OCI-LY1 (cell line): ENCODE data around the gene POLE2.

ENCODE experiments used
- H2AFZ ChIP-seq: fragments of 200-600 bp; sonication (generic), shearing (Covaris generic); 2 replicates; pipeline ENCODE4 v1.6.0; 2014; ENCODE audit warnings: antibody characterized with exemption, mild to moderate bottlenecking, low read length
- H3F3A ChIP-seq: fragments of 200-600 bp; sonication (generic), shearing (Covaris generic); 2 replicates; pipeline ENCODE4 v1.6.0; 2014; ENCODE audit warnings: mild to moderate bottlenecking, antibody characterized with exemption, low read length, moderate library complexity; ENCODE audit not compliant: insufficient read depth
- H3K27ac ChIP-seq: fragments of 200-600 bp; sonication (generic); 2 replicates; pipeline ENCODE4 v1.5.1; 2014; ENCODE audit warnings: low read length, mixed run types, mild to moderate bottlenecking, low read depth; ENCODE audit not compliant: poor library complexity, severe bottlenecking
- H3K27me3 ChIP-seq: fragments of 200-600 bp; sonication (generic); 2 replicates; pipeline ENCODE4 v1.6.0; 2014; ENCODE audit warnings: antibody characterized with exemption, mild to moderate bottlenecking, low read length, moderate library complexity; ENCODE audit not compliant: insufficient read depth
- H3K36me3 ChIP-seq: fragments of 200-600 bp; sonication (generic); 2 replicates; pipeline ENCODE4 v1.6.1; 2014; ENCODE audit warnings: mild to moderate bottlenecking, antibody characterized with exemption, low read length, moderate library complexity, mixed read lengths; ENCODE audit not compliant: insufficient read depth
- H3K4me1 ChIP-seq: fragments of 200-600 bp; sonication (generic); 2 replicates; pipeline ENCODE4 v1.5.1; 2014; ENCODE audit warnings: mild to moderate bottlenecking, low read length, moderate library complexity; ENCODE audit not compliant: insufficient read depth, severe bottlenecking
- H3K4me2 ChIP-seq: fragments of 200-600 bp; sonication (generic), shearing (Covaris generic); 2 replicates; pipeline ENCODE4 v1.6.1; 2014; ENCODE audit warnings: low read length
- H3K4me3 ChIP-seq: fragments of 200-600 bp; sonication (generic); 2 replicates; pipeline ENCODE4 v1.5.1; 2014; ENCODE audit warnings: low read length, low read depth, mild to moderate bottlenecking, mixed read lengths; ENCODE audit not compliant: poor library complexity, severe bottlenecking
- H3K79me2 ChIP-seq: fragments of 200-600 bp; shearing (Covaris generic); 2 replicates; pipeline ENCODE4 v1.6.1; 2016; ENCODE audit warnings: mixed run types, low read length, mixed read lengths; ENCODE audit not compliant: insufficient read depth
- H3K9ac ChIP-seq: fragments of 200-600 bp; sonication (generic), shearing (Covaris generic); 2 replicates; pipeline ENCODE4 v1.6.1; 2014; ENCODE audit warnings: mild to moderate bottlenecking, low read length, mixed read lengths
- H3K9me2 ChIP-seq: fragments of 200-600 bp; sonication (generic), shearing (Covaris generic); 2 replicates; pipeline ENCODE4 v1.6.1; 2014; ENCODE audit warnings: low read depth, mild to moderate bottlenecking, low read length, mixed read lengths
- H3K9me3 ChIP-seq: fragments of 200-600 bp; shearing (Covaris generic); 2 replicates; pipeline ENCODE4 v1.6.1; 2014; ENCODE audit warnings: low read length, mixed read lengths
- H4K20me1 ChIP-seq: fragments of 200-600 bp; sonication (generic), shearing (Covaris generic); 2 replicates; pipeline ENCODE4 v1.6.0; 2016; ENCODE audit warnings: mild to moderate bottlenecking, low read length; ENCODE audit not compliant: insufficient read depth
- EZH2 ChIP-seq: fragments of 200-600 bp; sonication (generic), shearing (Covaris generic); IDR thresholded peaks from 2 replicates; pipeline ENCODE4 v1.8.0; 2017; ENCODE audit warnings: borderline replicate concordance, mixed run types, mild to moderate bottlenecking, antibody characterized with exemption, low read length, moderate library complexity, mixed read lengths
- TF ChIP-seq, protein P1 (sequence below): fragments of 200-600 bp; sonication (generic), shearing (Covaris generic); IDR thresholded peaks from 2 replicates; pipeline ENCODE4 v1.5.1; 2017; ENCODE audit warnings: mild to moderate bottlenecking, antibody characterized with exemption, low read length, moderate library complexity, mixed read lengths

Gene POLE2

DNA sequence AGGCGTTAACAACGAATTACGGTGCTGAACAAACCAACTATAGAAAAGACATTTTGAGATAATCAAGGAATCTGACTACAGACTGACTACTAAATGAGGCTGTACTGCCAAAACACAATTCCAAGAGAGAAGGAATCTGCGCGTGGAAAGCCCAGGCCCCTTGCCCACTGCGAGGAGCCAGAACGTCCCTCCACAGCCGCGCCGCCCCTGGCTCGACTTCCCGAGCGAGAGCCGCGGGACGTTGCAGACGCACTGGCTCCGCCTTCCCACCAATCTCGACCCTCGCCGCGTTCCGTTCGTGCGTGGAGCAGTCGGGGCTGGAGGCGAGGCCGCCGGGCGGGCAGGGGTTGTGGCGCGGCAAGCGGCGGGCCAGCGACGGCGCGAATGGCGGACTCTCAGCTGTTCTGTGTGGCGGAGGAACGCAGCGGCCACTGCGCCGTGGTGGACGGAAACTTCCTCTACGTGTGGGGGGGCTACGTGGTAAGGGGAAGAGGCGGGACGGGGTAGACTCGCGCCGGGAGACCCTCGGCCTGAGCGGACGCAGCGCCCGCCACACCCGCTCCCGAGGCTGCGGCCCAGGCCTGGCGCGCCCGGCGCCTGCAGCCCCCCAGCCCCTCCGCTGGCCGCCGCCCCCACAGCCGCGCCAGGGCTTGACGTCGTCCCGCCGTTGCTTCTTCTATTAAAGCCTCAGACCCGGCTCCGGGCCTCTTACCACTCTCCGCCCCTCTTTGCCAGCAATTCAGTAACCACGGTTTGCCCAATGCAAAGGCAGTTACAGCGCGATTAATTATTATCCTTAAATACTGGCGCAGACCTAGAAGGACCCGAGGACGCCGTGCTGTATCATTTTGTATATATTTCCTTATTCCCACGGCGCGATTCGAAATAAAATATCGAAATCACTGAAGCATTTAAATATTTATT lies 5.1 kb upstream of the POLE2 start, which contains the start of gene KLHDC1:
TSS of gene KLHDC1 (plus strand) at position 310 of the 924 bp plus-strand sequence. CDS start at position 385, 75 bp downstream.
- no peaks in the 10 kb centered on the region for H3K9me3 ChIP-seq
- peak within 1 kb of the TSS; percentile 74 for H3K4me3 ChIP-seq
- no peak within 1 kb of the TSS for H3K27ac ChIP-seq
- peak within 1 kb of the TSS; percentile 78 for H3K4me2 ChIP-seq
- H4K20me1 ChIP-seq = no peaks in the 10 kb centered on the region
- no peaks in the 10 kb centered on the region for H3K36me3 ChIP-seq
- H3K79me2 ChIP-seq = no peaks in the 10 kb centered on the region
- H3K4me1 ChIP-seq = peaks cover 36% of the 10 kb centered on the region
- no peaks in the 10 kb centered on the region for H3K27me3 ChIP-seq
- peak within 1 kb of the TSS; percentile 23; the same call in 1 of the 2 replicates for H2AFZ ChIP-seq
- H3K9me2 ChIP-seq = no peaks in the 10 kb centered on the region
- no peaks in the 10 kb centered on the region for H3F3A ChIP-seq
- peak within 1 kb of the TSS; percentile 71 for H3K9ac ChIP-seq
- TF ChIP-seq, protein P1, sequence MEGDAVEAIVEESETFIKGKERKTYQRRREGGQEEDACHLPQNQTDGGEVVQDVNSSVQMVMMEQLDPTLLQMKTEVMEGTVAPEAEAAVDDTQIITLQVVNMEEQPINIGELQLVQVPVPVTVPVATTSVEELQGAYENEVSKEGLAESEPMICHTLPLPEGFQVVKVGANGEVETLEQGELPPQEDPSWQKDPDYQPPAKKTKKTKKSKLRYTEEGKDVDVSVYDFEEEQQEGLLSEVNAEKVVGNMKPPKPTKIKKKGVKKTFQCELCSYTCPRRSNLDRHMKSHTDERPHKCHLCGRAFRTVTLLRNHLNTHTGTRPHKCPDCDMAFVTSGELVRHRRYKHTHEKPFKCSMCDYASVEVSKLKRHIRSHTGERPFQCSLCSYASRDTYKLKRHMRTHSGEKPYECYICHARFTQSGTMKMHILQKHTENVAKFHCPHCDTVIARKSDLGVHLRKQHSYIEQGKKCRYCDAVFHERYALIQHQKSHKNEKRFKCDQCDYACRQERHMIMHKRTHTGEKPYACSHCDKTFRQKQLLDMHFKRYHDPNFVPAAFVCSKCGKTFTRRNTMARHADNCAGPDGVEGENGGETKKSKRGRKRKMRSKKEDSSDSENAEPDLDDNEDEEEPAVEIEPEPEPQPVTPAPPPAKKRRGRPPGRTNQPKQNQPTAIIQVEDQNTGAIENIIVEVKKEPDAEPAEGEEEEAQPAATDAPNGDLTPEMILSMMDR = no peak
- no peak for TF ChIP-seq EZH2

DNA sequence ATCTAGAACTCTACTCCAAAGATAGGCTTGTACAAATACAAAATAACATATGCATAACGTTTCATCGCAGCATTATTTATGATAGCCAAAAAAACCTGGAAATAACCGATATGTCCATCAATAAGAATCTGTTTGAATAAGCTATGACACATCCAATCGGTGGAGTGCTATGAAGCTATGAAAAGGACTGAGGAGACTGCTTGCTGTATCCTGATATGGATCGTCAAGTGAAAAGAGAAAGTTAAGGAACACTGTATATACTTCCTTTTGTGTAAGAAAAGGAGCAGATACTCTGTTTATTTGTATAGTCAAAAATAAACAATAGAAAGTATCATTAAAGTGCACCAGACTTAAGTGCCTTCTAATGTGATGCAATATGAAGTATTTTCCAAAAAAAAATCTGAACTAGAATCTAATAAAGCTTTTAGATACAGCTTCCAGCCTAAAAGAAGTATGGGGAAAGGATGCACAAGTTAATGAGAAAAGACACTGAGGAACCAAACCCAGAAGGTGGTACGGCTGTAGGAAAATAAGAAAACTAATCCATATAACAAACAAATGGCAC lies 4.3 kb upstream of the POLE2 start:
- TF ChIP-seq, protein P1 = no peak
- no peak for TF ChIP-seq EZH2
- Histone ChIP-seq H3F3A (no peaks in the 10 kb centered on the region), H4K20me1 (no peaks in the 10 kb centered on the region), H3K9me3 (no peaks in the 10 kb centered on the region), H3K36me3 (no peaks in the 10 kb centered on the region), H3K27ac (no peak overlapping the region), H2AFZ (no peak overlapping the region), H3K79me2 (peaks cover 4% of the 10 kb centered on the region), H3K27me3 (no peaks in the 10 kb centered on the region), H3K9ac (peak overlapping the region; percentile 71; the same call in 1 of the 2 replicates), H3K4me1 (peaks cover 36% of the 10 kb centered on the region), H3K9me2 (no peaks in the 10 kb centered on the region), H3K4me3 (peak overlapping the region; percentile 74), H3K4me2 (peak overlapping the region; percentile 78)

DNA sequence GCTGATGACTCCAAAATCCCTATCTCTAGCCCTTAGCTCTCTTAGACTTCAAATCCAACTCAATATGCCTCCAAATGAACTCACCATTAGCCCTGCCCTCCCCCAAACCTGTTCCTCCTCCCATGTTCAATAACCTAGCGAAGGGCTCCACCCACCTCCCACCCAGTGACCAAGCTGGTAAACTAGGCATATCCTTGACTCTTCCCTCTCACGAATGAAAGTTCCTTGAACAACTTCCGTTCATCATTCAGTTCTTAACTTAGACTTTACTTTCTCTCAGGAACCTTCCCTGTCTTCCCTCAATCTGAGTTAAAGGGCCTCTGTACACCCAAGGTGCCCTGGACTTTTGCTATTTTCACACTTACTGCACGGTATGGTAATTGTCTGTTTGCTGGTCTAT lies 3.0 kb upstream of the POLE2 start:
- TF ChIP-seq, protein P1 = no peak
- no peak for TF ChIP-seq EZH2

More for the DNA sequence above, 3.0 kb upstream of the POLE2 start:
- H2AFZ ChIP-seq = no peak overlapping the region
- H3K27me3 ChIP-seq = no peaks in the 10 kb centered on the region
- H3K4me1 ChIP-seq = peaks cover 44% of the 10 kb centered on the region
- no peak overlapping the region for H3K4me3 ChIP-seq
- no peaks in the 10 kb centered on the region for H3F3A ChIP-seq
- no peak overlapping the region for H3K9ac ChIP-seq
- H3K27ac ChIP-seq = no peak overlapping the region
- peaks cover 16% of the 10 kb centered on the region for H3K79me2 ChIP-seq
- H3K9me2 ChIP-seq = no peaks in the 10 kb centered on the region
- H4K20me1 ChIP-seq = no peaks in the 10 kb centered on the region
- no peak overlapping the region for H3K4me2 ChIP-seq
- H3K9me3 ChIP-seq = no peaks in the 10 kb centered on the region
- H3K36me3 ChIP-seq = no peaks in the 10 kb centered on the region
